BJ (cell line): ENCODE results near the gene IL17RE. TPM values are rescaled to one million over a fixed set of nuclear protein-coding genes. Genes with fewer than 3 reads are reported as not detected.

Experiments used
- CTCF ChIA-PET: fragments of 350-600 bp; formaldehyde crosslinking; extraction: SDS; loops from one replicate; lab custom pipeline; 2021; ENCODE audit warnings: antibody characterized with exemption, inconsistent platforms; lab: Yijun Ruan, JAX
- POLR2A ChIA-PET: fragments of 300-600 bp; sonication (Branson Sonifier 250); formaldehyde crosslinking; extraction: SDS; loops from one replicate; lab custom pipeline; 2021; ENCODE audit warnings: antibody characterized with exemption; lab: Charles Lee
- DNase-seq: peaks from one replicate; pipeline ENCODE4 v3.0.0-alpha.2; 2011; ENCODE audit warnings: low read depth
- H3K27me3 ChIP-seq: 2 replicates; pipeline ENCODE4 v1.6.0; 2011; ENCODE audit warnings: low read length; ENCODE audit not compliant: control insufficient read depth, insufficient read depth
- H3K36me3 ChIP-seq: 2 replicates; pipeline ENCODE4 v1.5.1; 2011; ENCODE audit warnings: low read length; ENCODE audit not compliant: control insufficient read depth, insufficient read depth
- H3K4me3 ChIP-seq: 2 replicates; pipeline ENCODE4 v1.5.1; 2011; ENCODE audit warnings: low read depth, mild to moderate bottlenecking, control low read depth, low read length
- polyA plus RNA-seq: library from polyadenylated mRNA; depleted of rRNA; stranded (reverse); fragments of >200 nt; gene quantifications from 2 replicates; pipeline ENCODE4 v1.2.3, GENCODE V29; 2011
- TF ChIP-seq, protein P1 (sequence below): IDR thresholded peaks from 2 replicates; pipeline ENCODE4 v1.5.1; 2011; ENCODE audit warnings: low read depth, mild to moderate bottlenecking, control low read depth, inconsistent platforms, low read length, moderate library complexity; ENCODE audit not compliant: insufficient read depth

IL17RE gene
- polyA plus RNA-seq, 1 experiment = 4.0 TPM

DNA sequence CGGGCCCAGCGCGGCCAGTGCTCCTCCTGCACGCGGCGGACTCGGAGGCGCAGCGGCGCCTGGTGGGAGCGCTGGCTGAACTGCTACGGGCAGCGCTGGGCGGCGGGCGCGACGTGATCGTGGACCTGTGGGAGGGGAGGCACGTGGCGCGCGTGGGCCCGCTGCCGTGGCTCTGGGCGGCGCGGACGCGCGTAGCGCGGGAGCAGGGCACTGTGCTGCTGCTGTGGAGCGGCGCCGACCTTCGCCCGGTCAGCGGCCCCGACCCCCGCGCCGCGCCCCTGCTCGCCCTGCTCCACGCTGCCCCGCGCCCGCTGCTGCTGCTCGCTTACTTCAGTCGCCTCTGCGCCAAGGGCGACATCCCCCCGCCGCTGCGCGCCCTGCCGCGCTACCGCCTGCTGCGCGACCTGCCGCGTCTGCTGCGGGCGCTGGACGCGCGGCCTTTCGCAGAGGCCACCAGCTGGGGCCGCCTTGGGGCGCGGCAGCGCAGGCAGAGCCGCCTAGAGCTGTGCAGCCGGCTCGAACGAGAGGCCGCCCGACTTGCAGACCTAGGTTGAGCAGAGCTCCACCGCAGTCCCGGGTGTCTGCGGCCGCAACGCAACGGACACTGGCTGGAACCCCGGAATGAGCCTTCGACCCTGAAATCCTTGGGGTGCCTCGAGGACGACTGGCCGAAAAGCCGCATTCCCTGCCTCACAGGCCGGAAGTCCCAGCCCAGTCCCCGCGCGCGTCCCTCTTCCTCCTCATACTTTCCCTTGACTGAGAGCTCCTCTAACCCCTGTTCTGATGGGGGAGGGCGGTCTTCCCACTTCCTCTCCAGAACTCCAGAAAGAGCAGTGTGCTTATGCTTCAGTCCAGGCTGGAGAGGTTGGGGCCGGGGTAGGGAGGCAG lies 12.8 kb downstream of the IL17RE start:
- CTCF ChIA-PET = interaction anchor here (0.6 to 3.8 kb wide), 13 partner anchors 10 to 214 kb away, joined by 3 to 23 read pairs (median 3); partner anchors contain the start of genes CRELD1, IL17RE and RPUSD3
- POLR2A ChIA-PET = no interaction called here

DNA sequence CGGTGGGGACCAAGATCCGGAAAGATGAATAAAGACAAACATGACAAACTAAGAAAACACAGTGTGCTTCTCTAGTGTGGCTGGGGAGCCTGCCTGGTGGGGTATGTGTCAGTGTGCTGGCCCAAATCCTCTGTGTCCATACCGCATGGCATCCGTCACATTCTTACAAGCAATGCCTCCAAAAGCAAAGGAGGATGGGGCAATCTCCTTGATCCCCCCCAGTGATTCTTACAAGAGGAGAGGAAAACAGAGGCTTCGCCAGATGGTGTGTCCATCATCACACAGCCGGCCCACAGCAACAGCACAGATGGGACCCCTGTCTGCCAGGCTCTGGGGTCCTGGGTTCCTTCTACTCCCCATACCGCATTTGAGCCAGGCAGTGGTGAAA lies 13.7 kb downstream of the IL17RE start:
- DNase-seq = no peak
- TF ChIP-seq, protein P1, sequence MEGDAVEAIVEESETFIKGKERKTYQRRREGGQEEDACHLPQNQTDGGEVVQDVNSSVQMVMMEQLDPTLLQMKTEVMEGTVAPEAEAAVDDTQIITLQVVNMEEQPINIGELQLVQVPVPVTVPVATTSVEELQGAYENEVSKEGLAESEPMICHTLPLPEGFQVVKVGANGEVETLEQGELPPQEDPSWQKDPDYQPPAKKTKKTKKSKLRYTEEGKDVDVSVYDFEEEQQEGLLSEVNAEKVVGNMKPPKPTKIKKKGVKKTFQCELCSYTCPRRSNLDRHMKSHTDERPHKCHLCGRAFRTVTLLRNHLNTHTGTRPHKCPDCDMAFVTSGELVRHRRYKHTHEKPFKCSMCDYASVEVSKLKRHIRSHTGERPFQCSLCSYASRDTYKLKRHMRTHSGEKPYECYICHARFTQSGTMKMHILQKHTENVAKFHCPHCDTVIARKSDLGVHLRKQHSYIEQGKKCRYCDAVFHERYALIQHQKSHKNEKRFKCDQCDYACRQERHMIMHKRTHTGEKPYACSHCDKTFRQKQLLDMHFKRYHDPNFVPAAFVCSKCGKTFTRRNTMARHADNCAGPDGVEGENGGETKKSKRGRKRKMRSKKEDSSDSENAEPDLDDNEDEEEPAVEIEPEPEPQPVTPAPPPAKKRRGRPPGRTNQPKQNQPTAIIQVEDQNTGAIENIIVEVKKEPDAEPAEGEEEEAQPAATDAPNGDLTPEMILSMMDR = no peak
- no peaks in the 10 kb centered on the region for H3K27me3 ChIP-seq
- H3K36me3 ChIP-seq = no peaks in the 10 kb centered on the region
- ChIA-PET POLR2A (interaction anchor here (0.6 kb wide), 1 partner anchor 72 kb away, joined by 3 read pairs; no protein-coding TSS in a partner anchor), CTCF (interaction anchor here (0.6 to 3.8 kb wide), 12 partner anchors 11 to 683 kb away, joined by 3 to 23 read pairs (median 4); partner anchors contain the start of genes CRELD1, IL17RE and RPUSD3)
- H3K4me3 ChIP-seq = peak overlapping the region; percentile 57

More for the DNA sequence above, 12.8 kb downstream of the IL17RE start:
- Histone ChIP-seq H3K27me3 (no peaks in the 10 kb centered on the region), H3K36me3 (no peaks in the 10 kb centered on the region), H3K4me3 (peak overlapping the region; percentile 40)
- no peak for DNase-seq
- TF ChIP-seq, protein P1 = peak; percentile 50

DNA sequence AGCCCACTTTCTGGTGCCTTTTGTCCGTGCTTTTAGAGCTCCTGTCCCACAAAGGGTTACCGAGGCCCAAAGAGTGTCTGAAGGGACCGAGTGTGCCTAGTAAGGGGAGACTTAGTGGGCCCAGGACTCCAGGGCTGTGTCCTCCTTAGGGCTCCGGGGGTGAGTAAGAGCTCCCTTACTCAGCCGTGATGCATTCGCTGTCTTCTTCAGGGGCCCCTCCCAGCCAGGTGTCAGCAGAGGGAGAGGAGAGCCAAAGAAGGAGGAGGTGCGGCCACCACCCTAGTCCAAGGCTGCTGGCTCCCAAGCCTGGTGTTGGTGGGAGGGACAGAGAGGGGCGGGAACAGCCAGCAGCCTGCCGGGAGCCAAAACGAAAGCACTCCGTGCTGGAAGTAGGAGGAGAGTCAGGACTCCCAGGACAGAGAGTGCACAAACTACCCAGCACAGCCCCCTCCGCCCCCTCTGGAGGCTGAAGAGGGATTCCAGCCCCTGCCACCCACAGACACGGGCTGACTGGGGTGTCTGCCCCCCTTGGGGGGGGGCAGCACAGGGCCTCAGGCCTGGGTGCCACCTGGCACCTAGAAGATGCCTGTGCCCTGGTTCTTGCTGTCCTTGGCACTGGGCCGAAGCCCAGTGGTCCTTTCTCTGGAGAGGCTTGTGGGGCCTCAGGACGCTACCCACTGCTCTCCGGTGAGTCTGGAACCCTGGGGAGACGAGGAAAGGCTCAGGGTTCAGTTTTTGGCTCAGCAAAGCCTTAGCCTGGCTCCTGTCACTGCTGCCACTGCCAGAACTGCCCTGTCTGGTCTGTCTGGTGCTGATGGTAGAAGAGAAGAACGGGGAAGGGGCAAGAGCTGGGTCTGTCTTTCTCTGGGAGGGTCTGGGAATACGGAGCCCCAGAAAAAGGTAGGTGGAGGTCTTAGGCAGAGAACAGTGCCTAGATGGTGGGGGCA lies 14.4 kb downstream of the IL17RE start, which contains the start of gene IL17RC:
TSS of gene IL17RC (plus strand) at position 365 of the 947 bp plus-strand sequence. CDS start at position 583, 218 bp downstream.
- DNase-seq = peak; percentile 49
- ChIA-PET POLR2A (interaction anchor here (0.6 kb wide), 1 partner anchor 73 kb away, joined by 3 read pairs; no protein-coding TSS in a partner anchor), CTCF (interaction anchor here (0.6 to 3.8 kb wide), 7 partner anchors 10 to 682 kb away, joined by 3 to 23 read pairs (median 5); partner anchors contain the start of genes CRELD1 and IL17RE)
- peak within 1 kb of the TSS; percentile 57 for H3K4me3 ChIP-seq
- no peaks in the 10 kb centered on the region for H3K36me3 ChIP-seq
- H3K27me3 ChIP-seq = no peaks in the 10 kb centered on the region
- TF ChIP-seq, protein P1 = no peak

DNA sequence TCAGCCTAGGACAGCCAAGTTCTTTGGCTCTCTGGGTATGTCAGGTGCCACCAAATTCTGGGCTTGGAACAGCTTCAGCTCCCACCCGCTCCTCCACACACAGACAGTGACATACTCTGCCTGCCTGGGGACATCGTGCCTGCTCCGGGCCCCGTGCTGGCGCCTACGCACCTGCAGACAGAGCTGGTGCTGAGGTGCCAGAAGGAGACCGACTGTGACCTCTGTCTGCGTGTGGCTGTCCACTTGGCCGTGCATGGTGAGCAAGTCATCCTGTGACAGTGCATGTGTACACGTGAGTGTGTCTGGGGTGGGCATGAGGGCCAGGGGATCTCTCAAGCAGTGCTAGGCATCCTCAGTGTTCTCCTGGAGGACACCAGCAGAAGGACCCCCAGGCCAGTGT lies 15.2 kb downstream of the IL17RE start:
- POLR2A ChIA-PET = no interaction called here

More for the DNA sequence above, 15.2 kb downstream of the IL17RE start:
- DNase-seq = no peak
- TF ChIP-seq, protein P1 = no peak
- Histone ChIP-seq H3K36me3 (no peaks in the 10 kb centered on the region), H3K27me3 (no peaks in the 10 kb centered on the region), H3K4me3 (no peak overlapping the region)
- CTCF ChIA-PET = interaction anchor here (0.9 to 3.8 kb wide), 4 partner anchors 9 to 69 kb away, joined by 3 to 23 read pairs (median 4); partner anchors contain the start of gene CRELD1
